ENCODE data around the gene BCL2L2.
"Not testable (repeated sequence)": the region's sequence is repeated elsewhere in the genome, so short reads cannot be mapped to it uniquely, and the experiment has no call there.

Gene BCL2L2

GRCh38 chr14:23306412-23307145 lies at the start of gene BCL2L2:
TSS of gene BCL2L2 (plus strand) at chr14:23306833. CDS start at chr14:23307768, 935 bp downstream.
- DNase-seq (ENCODE audit: low read depth, low spot score) = peak; percentile 91
- TF ChIP-seq CTCF (IDR thresholded peaks at IDR 0.05; ENCODE audit: low read depth, low read length) = no peak
- H3K4me3 ChIP-seq (ENCODE audit: low read depth, low read length) = peak within 1 kb of the TSS; percentile 95
- in situ Hi-C loops (cut with HindIII; ENCODE audit: low sequenced_read_pairs) = no loop called here

- TF ChIP-seq CTCF (IDR thresholded peaks at IDR 0.05; ENCODE audit: low read depth, low read length) = no peak
- in situ Hi-C loops (cut with HindIII; ENCODE audit: low sequenced_read_pairs) = no loop called here
- no peak overlapping the region for H3K4me3 ChIP-seq (ENCODE audit: low read depth, low read length)
These were observed 48.4 kb upstream of the BCL2L2 start for GRCh38 chr14:23258256-23258655.

GRCh38 chr14:23259426-23259825 lies 47.2 kb upstream of the BCL2L2 start:
- no peak for TF ChIP-seq CTCF (IDR thresholded peaks at IDR 0.05; ENCODE audit: low read depth, low read length)
- in situ Hi-C loops (cut with HindIII; ENCODE audit: low sequenced_read_pairs) = no loop called here
- DNase-seq (ENCODE audit: low read depth, low spot score) = no peak
- H3K4me3 ChIP-seq (ENCODE audit: low read depth, low read length) = no peak overlapping the region

More at GRCh38 chr14:23258256-23258655, 48.4 kb upstream of the BCL2L2 start:
- DNase-seq (ENCODE audit: low read depth, low spot score) = no peak

- DNase-seq (ENCODE audit: low read depth, low spot score); H3K4me3 ChIP-seq (ENCODE audit: low read depth, low read length); in situ Hi-C loops (cut with HindIII; ENCODE audit: low sequenced_read_pairs): not testable (repeated sequence)
These were observed 45.8 kb upstream of the BCL2L2 start for GRCh38 chr14:23260849-23261248.

- no peak for TF ChIP-seq CTCF (IDR thresholded peaks at IDR 0.05; ENCODE audit: low read depth, low read length)
- in situ Hi-C loops (cut with HindIII; ENCODE audit: low sequenced_read_pairs) = no loop called here
- DNase-seq (ENCODE audit: low read depth, low spot score) = no peak
- H3K4me3 ChIP-seq (ENCODE audit: low read depth, low read length) = no peak overlapping the region
These were observed 37.4 kb upstream of the BCL2L2 start for GRCh38 chr14:23269193-23269592.

- no peak overlapping the region for H3K4me3 ChIP-seq (ENCODE audit: low read depth, low read length)
- no peak for TF ChIP-seq CTCF (IDR thresholded peaks at IDR 0.05; ENCODE audit: low read depth, low read length)
- no peak for DNase-seq (ENCODE audit: low read depth, low spot score)
- in situ Hi-C loops (cut with HindIII; ENCODE audit: low sequenced_read_pairs) = no loop called here
These were observed 31.2 kb upstream of the BCL2L2 start for GRCh38 chr14:23275412-23275811.

GRCh38 chr14:23277189-23277588 lies 29.4 kb upstream of the BCL2L2 start:
- no peak for TF ChIP-seq CTCF (IDR thresholded peaks at IDR 0.05; ENCODE audit: low read depth, low read length)
- no peak for DNase-seq (ENCODE audit: low read depth, low spot score)
- H3K4me3 ChIP-seq (ENCODE audit: low read depth, low read length) = no peak overlapping the region
- in situ Hi-C loops (cut with HindIII; ENCODE audit: low sequenced_read_pairs) = no loop called here

GRCh38 chr14:23277928-23278327 lies 28.7 kb upstream of the BCL2L2 start:
- in situ Hi-C loops (cut with HindIII; ENCODE audit: low sequenced_read_pairs); DNase-seq (ENCODE audit: low read depth, low spot score); H3K4me3 ChIP-seq (ENCODE audit: low read depth, low read length): not testable (repeated sequence)
